ENCODE data around the gene GDF2. TPM values are rescaled to one million over a fixed set of nuclear protein-coding genes. Genes with fewer than 3 reads are reported as not detected.

Gene GDF2
- total RNA-seq, 1 experiment from 2014 or later, result not detected

DNA sequence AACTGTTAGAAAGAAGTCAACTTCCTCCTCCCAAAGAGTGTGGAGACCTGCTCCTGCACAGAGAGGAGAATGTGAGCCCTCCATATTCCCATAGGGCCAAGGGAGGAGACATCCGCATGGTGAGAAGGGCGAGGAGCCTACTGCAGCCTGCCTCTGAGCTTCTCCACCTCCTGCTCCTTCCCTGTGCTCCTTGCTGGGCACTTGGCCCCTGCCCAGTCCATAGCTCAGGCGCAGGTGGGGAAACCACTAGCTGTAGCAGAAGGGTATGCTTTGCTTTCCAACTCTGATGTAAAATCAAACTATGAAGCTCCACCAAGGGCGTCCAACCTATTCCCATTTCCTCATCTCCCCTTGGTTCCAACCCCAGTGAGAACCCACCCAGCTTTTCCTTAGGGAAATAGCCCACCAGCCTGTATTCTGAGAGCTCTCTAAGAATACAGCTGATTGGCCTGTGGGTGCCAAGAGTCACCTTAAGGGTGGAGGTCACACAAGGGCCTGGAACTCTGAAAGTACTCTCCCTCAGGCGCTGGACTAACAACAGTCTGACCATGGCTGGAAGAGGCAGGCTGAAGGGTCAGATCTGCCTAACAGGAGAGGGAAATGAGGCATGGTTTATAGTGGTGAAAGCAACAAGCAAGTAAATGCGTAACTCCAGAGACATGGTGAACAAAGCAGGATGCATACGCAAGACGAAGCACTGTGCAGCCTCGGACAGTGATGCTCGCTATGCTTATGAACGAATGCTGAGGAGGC, 47.9 kb downstream of the GDF2 start:
- no peak overlapping the region for H4K91ac ChIP-seq (ENCODE audit: insufficient read length, low read depth, low read length)
- DNase-seq, result peak; percentile 9
- H2BK20ac ChIP-seq (ENCODE audit: low read depth, low read length, poor library complexity, severe bottlenecking), result no peak overlapping the region
- no peak overlapping the region for H3T11ph ChIP-seq (ENCODE audit: low read length)
- H2AK5ac ChIP-seq (ENCODE audit: insufficient read length, low read length), result no peak overlapping the region
- no peak overlapping the region for H3K27ac Mint-ChIP-seq
- TF ChIP-seq, protein P1, sequence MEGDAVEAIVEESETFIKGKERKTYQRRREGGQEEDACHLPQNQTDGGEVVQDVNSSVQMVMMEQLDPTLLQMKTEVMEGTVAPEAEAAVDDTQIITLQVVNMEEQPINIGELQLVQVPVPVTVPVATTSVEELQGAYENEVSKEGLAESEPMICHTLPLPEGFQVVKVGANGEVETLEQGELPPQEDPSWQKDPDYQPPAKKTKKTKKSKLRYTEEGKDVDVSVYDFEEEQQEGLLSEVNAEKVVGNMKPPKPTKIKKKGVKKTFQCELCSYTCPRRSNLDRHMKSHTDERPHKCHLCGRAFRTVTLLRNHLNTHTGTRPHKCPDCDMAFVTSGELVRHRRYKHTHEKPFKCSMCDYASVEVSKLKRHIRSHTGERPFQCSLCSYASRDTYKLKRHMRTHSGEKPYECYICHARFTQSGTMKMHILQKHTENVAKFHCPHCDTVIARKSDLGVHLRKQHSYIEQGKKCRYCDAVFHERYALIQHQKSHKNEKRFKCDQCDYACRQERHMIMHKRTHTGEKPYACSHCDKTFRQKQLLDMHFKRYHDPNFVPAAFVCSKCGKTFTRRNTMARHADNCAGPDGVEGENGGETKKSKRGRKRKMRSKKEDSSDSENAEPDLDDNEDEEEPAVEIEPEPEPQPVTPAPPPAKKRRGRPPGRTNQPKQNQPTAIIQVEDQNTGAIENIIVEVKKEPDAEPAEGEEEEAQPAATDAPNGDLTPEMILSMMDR (conservative IDR thresholded peaks at IDR 0.05), result no peak
- H2BK5ac ChIP-seq (ENCODE audit: insufficient read length, low read length), result no peak overlapping the region
- no peaks in the 10 kb centered on the region for H3K9me3 Mint-ChIP-seq
- H3K27me3 Mint-ChIP-seq (ENCODE audit: low read depth), result no peaks in the 10 kb centered on the region
- H3K4me1 Mint-ChIP-seq, result peaks cover 12 to 19% of the 10 kb centered on the region in 2 experiments
- no peak overlapping the region for H3K23ac ChIP-seq (ENCODE audit: insufficient read length, low read depth, low read length)
- WGBS (ENCODE audit: extremely low coverage, insufficient read length, low lambda C conversion rate), result no CpG with 5 or more reads among the region's 11 CpGs
- H2BK12ac ChIP-seq (ENCODE audit: insufficient read length, low read depth, low read length), result no peak overlapping the region
- H2AFZ ChIP-seq (ENCODE audit: low read length), result no peak overlapping the region
- peaks cover 6% of the 10 kb centered on the region; the same call in 1 of the 2 replicates for H3K4me1 ChIP-seq (ENCODE audit: insufficient read depth, low read length)
- no peaks in the 10 kb centered on the region for H3K36me3 Mint-ChIP-seq (ENCODE audit: insufficient read depth in 1 of 3, low read depth in 3 of 3)
- no peaks in the 10 kb centered on the region for H3K79me2 ChIP-seq (ENCODE audit: insufficient read depth, low read length)
- no peak overlapping the region for H3K27ac ChIP-seq (ENCODE audit: insufficient read length, low read depth, low read length)
- no peaks in the 10 kb centered on the region for H4K20me1 ChIP-seq (ENCODE audit: control insufficient read depth, insufficient read depth, insufficient read length)
- H4K5ac ChIP-seq (ENCODE audit: insufficient read length, low read depth, low read length), result no peak overlapping the region
- no peaks in the 10 kb centered on the region for H3K27me3 ChIP-seq (ENCODE audit: insufficient read depth, low read length)
- no peaks in the 10 kb centered on the region for H3K23me2 ChIP-seq (ENCODE audit: insufficient read length, low read depth, low read length, poor library complexity, severe bottlenecking)
- no peak overlapping the region for H3K14ac ChIP-seq (ENCODE audit: insufficient read depth, low read length)
- H3K4me3 Mint-ChIP-seq, result no peak overlapping the region
- no peak overlapping the region for H4K8ac ChIP-seq (replicated peaks; ENCODE audit: insufficient read length, low read depth, low read length)
- no peaks in the 10 kb centered on the region for H3K9me3 ChIP-seq (ENCODE audit: control insufficient read depth, low read depth, low read length)
- H3K9ac ChIP-seq (ENCODE audit: extremely low read depth, insufficient read length, low read length), result no peak overlapping the region
- no peak overlapping the region for H2BK15ac ChIP-seq (ENCODE audit: low read depth, low read length)
- no peak overlapping the region for H3K18ac ChIP-seq (ENCODE audit: insufficient read length, low read depth, low read length)
- H3K4me2 ChIP-seq (ENCODE audit: insufficient read depth, insufficient read length, low read length), result no peak overlapping the region
- H3K56ac ChIP-seq (ENCODE audit: insufficient read length, low read depth, low read length), result no peak overlapping the region
- H2BK120ac ChIP-seq (ENCODE audit: low read depth, low read length, poor library complexity, severe bottlenecking), result no peak overlapping the region
- no peak overlapping the region for H3K4ac ChIP-seq (ENCODE audit: low read depth, low read length)
- no peaks in the 10 kb centered on the region for H3K79me1 ChIP-seq (ENCODE audit: insufficient read depth, low read depth, low read length, poor library complexity, severe bottlenecking)
